DND-41 (cell line): Measurements from ENCODE around the gene S1PR2.

Experiments
- CTCF ChIP-seq: IDR thresholded peaks from 2 replicates; pipeline ENCODE4 v1.5.1; 2012; ENCODE audit warnings: borderline replicate concordance, low read length, moderate library complexity, mild to moderate bottlenecking; ENCODE audit not compliant: poor library complexity, severe bottlenecking; ENCODE audit errors: extremely low read depth
- EZH2 ChIP-seq: IDR thresholded peaks from 3 replicates; pipeline ENCODE4 v1.6.1; 2012; ENCODE audit warnings: borderline replicate concordance, low read depth, mild to moderate bottlenecking, moderate library complexity, low read length, inconsistent platforms; ENCODE audit not compliant: severe bottlenecking

DNA sequence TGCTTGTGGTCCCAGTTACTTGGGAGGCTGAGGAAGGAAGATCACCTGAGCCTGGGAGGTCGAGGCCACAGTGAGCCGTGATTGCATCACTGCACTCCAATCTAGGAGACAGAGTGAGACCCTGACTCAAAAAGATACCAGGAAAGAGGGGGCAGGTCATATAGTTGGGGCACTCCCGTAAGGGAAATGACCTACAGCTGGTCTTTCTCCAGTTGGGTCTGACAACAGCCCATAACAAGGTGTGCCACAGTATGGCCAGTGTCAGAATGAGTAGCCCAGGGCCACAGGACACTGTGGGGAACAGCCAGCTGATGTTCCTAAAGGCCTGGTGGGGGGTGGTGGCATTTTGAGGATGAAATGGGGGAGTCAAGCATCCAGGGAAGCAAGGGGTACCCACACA lies 47.2 kb downstream of the S1PR2 start:
- TF ChIP-seq EZH2 (no peak), CTCF (no peak)
